IMR-90 (cell line): Measurements from ENCODE around the gene NEK6. TPM values are rescaled to one million over a fixed set of nuclear protein-coding genes. Genes with fewer than 3 reads are reported as not detected.

ENCODE experiments used
- ATAC-seq: fragments of 200-7000 bp; cut with Tn5 transposase; 2 replicates; pipeline ENCODE4 v1.9.1; 2020; ENCODE audit warnings: low read depth, mild to moderate bottlenecking, moderate library complexity
- BruUV-seq: library from RNA; stranded (reverse); fragments of 400-500 nt; replicated peaks from 2 replicates; lab custom pipeline; 2021; lab: Mats Ljungman, UMichigan
- CTCF ChIA-PET: fragments of 300-600 bp; formaldehyde crosslinking; extraction: SDS; loops from one replicate; lab custom pipeline; 2021; ENCODE audit warnings: antibody characterized with exemption; lab: Yijun Ruan, JAX
- POLR2A ChIA-PET: fragments of 300-600 bp; sonication (Branson Sonifier 250); formaldehyde crosslinking; loops from one replicate; lab custom pipeline; 2022; ENCODE audit warnings: antibody characterized with exemption; ENCODE audit not compliant: unreplicated experiment; lab: Charles Lee
- DNase-seq: peaks from one replicate; pipeline ENCODE4 v3.0.0; 2013
- H2AFZ ChIP-seq: replicated peaks from 2 replicates; pipeline ENCODE3; 2013; ENCODE audit warnings: low read length, mild to moderate bottlenecking; ENCODE audit not compliant: poor library complexity
- H2AK5ac ChIP-seq: 2 replicates; pipeline ENCODE4 v1.6.1; 2013; ENCODE audit warnings: low read depth, low read length, inconsistent platforms
- H2AK9ac ChIP-seq: replicated peaks from 2 replicates; pipeline ENCODE3; 2013; ENCODE audit warnings: mild to moderate bottlenecking, low read depth, low read length, moderate library complexity; ENCODE audit not compliant: poor library complexity
- H2BK120ac ChIP-seq: 2 replicates; pipeline ENCODE4 v1.6.1; 2013; ENCODE audit warnings: low read depth, low read length, inconsistent platforms
- H2BK15ac ChIP-seq: 3 replicates; pipeline ENCODE4 v1.6.1; 2013; ENCODE audit warnings: low read depth, low read length, inconsistent platforms
- H2BK20ac ChIP-seq: 2 replicates; pipeline ENCODE4 v1.6.1; 2013; ENCODE audit warnings: low read depth, mild to moderate bottlenecking, inconsistent platforms, low read length, moderate library complexity
- H2BK5ac ChIP-seq: 2 replicates; pipeline ENCODE4 v1.6.1; 2013; ENCODE audit warnings: mild to moderate bottlenecking, low read depth, low read length, inconsistent platforms; ENCODE audit not compliant: poor library complexity, severe bottlenecking
- H3K14ac ChIP-seq: replicated peaks from 2 replicates; pipeline ENCODE4 v1.6.1; 2013; ENCODE audit warnings: low read depth, low read length, inconsistent platforms
- H3K18ac ChIP-seq: 2 replicates; pipeline ENCODE4 v1.6.1; 2013; ENCODE audit warnings: low read depth, low read length, control low read depth
- H3K23ac ChIP-seq: 2 replicates; pipeline ENCODE4 v1.6.1; 2013; ENCODE audit warnings: low read depth, low read length, inconsistent platforms
- H3K27ac ChIP-seq: 2 replicates; pipeline ENCODE4 v1.5.1; 2013; ENCODE audit warnings: mild to moderate bottlenecking, control low read depth, low read length; ENCODE audit not compliant: insufficient read depth
- H3K27me3 ChIP-seq: 2 replicates; pipeline ENCODE4 v1.6.1; 2013; ENCODE audit warnings: low read length; ENCODE audit not compliant: control insufficient read depth, insufficient read depth
- H3K36me3 ChIP-seq: 2 replicates; pipeline ENCODE4 v1.6.1; 2013; ENCODE audit warnings: low read length, mixed read lengths; ENCODE audit not compliant: control insufficient read depth, insufficient read depth
- H3K4ac ChIP-seq: 2 replicates; pipeline ENCODE4 v1.6.1; 2013; ENCODE audit warnings: low read depth, low read length, inconsistent platforms
- H3K4me1 ChIP-seq: 2 replicates; pipeline ENCODE4 v1.6.1; 2013; ENCODE audit warnings: low read length, mixed read lengths; ENCODE audit not compliant: control insufficient read depth, insufficient read depth
- H3K4me2 ChIP-seq: 2 replicates; pipeline ENCODE4 v1.6.1; 2013; ENCODE audit warnings: low read depth, mild to moderate bottlenecking, control low read depth, low read length, moderate library complexity
- H3K4me3 ChIP-seq: 2 replicates; pipeline ENCODE4 v1.5.1; 2013; ENCODE audit warnings: low read depth, mild to moderate bottlenecking, control low read depth, low read length, moderate library complexity; ENCODE audit not compliant: insufficient read depth
- H3K56ac ChIP-seq: 2 replicates; pipeline ENCODE4 v1.6.1; 2013; ENCODE audit warnings: low read length, inconsistent platforms; ENCODE audit not compliant: insufficient read depth; ENCODE audit errors: extremely low read depth
- H3K79me1 ChIP-seq, 2 experiments: 2 replicates each; pipeline ENCODE4 v1.6.1; 2013; ENCODE audit warnings: low read length in 2 of 2, inconsistent platforms in 1 of 2, low read depth in 1 of 2
- H3K9ac ChIP-seq: 2 replicates; pipeline ENCODE4 v1.6.1; 2013; ENCODE audit warnings: low read depth, low read length, control low read depth
- H3K9me1 ChIP-seq: 2 replicates; pipeline ENCODE4 v1.6.1; 2013; ENCODE audit warnings: low read length, inconsistent platforms; ENCODE audit not compliant: insufficient read depth
- H3K9me3 ChIP-seq: 2 replicates; pipeline ENCODE4 v1.6.1; 2013; ENCODE audit warnings: low read length; ENCODE audit not compliant: control insufficient read depth, insufficient read depth
- H4K20me1 ChIP-seq: 2 replicates; pipeline ENCODE4 v1.6.1; 2013; ENCODE audit warnings: low read length, inconsistent platforms; ENCODE audit not compliant: insufficient read depth
- H4K5ac ChIP-seq: 2 replicates; pipeline ENCODE4 v1.6.1; 2013; ENCODE audit warnings: mild to moderate bottlenecking, low read depth, low read length, control low read depth
- H4K8ac ChIP-seq, 2 experiments: 2 replicates each; pipeline ENCODE4 v1.6.1; 2013; ENCODE audit warnings: low read depth in 2 of 2, low read length in 2 of 2, control low read depth in 1 of 2, inconsistent platforms in 1 of 2
- H4K91ac ChIP-seq: 2 replicates; pipeline ENCODE4 v1.6.1; 2013; ENCODE audit warnings: low read depth, low read length, inconsistent platforms; ENCODE audit not compliant: insufficient read depth
- BHLHE40 ChIP-seq: fragments of 150-350 bp; IDR thresholded peaks from 2 replicates; pipeline ENCODE4 v1.6.1; 2016; ENCODE audit warnings: mild to moderate bottlenecking, low read depth, low read length
- CEBPB ChIP-seq: IDR thresholded peaks from 2 replicates; pipeline ENCODE4 v1.6.1; 2012; ENCODE audit warnings: low read depth, low read length, improper control_type of control experiment
- CHD1 ChIP-seq: IDR thresholded peaks from 2 replicates; pipeline ENCODE4 v1.6.1; 2012; ENCODE audit warnings: low read depth, low read length, improper control_type of control experiment
- CTCF ChIP-seq: conservative IDR thresholded peaks from 2 replicates; pipeline ENCODE4 v1.5.1; 2012; ENCODE audit warnings: mild to moderate bottlenecking, low read depth, low read length, improper control_type of control experiment
- ELK1 ChIP-seq: fragments of 150-350 bp; IDR thresholded peaks from 2 replicates; pipeline ENCODE4 v1.6.1; 2016; ENCODE audit warnings: low read depth, mild to moderate bottlenecking, low read length, moderate library complexity, borderline replicate concordance
- FOS ChIP-seq: fragments of 150-350 bp; IDR thresholded peaks from 2 replicates; pipeline ENCODE4 v1.6.1; 2016; ENCODE audit warnings: low read depth, low read length
- MAFK ChIP-seq: IDR thresholded peaks from 2 replicates; pipeline ENCODE4 v1.6.1; 2012; ENCODE audit warnings: low read depth, low read length, improper control_type of control experiment
- MAZ ChIP-seq: IDR thresholded peaks from 2 replicates; pipeline ENCODE4 v1.6.1; 2012; ENCODE audit warnings: low read depth, mild to moderate bottlenecking, low read length, improper control_type of control experiment, moderate library complexity, borderline replicate concordance
- MXI1 ChIP-seq: IDR thresholded peaks from 2 replicates; pipeline ENCODE4 v1.6.1; 2012; ENCODE audit warnings: low read depth, mild to moderate bottlenecking, low read length, moderate library complexity, borderline replicate concordance
- NFE2L2 ChIP-seq: fragments of 150-350 bp; IDR thresholded peaks from 2 replicates; pipeline ENCODE4 v1.6.1; 2016; ENCODE audit warnings: low read depth, mild to moderate bottlenecking, low read length
- POLR2A ChIP-seq: IDR thresholded peaks from 2 replicates; pipeline ENCODE4 v1.6.1; 2012; ENCODE audit warnings: mild to moderate bottlenecking, low read depth, low read length
- RAD21 ChIP-seq: IDR thresholded peaks from 2 replicates; pipeline ENCODE4 v1.6.1; 2012; ENCODE audit warnings: low read length, improper control_type of control experiment
- RCOR1 ChIP-seq: IDR thresholded peaks from 2 replicates; pipeline ENCODE4 v1.6.1; 2012; ENCODE audit warnings: mild to moderate bottlenecking, low read length, improper control_type of control experiment; ENCODE audit not compliant: insufficient replicate concordance
- RFX5 ChIP-seq: IDR thresholded peaks from 2 replicates; pipeline ENCODE4 v1.8.0; 2012; ENCODE audit warnings: low read depth, mild to moderate bottlenecking, low read length, moderate library complexity
- SMC3 ChIP-seq: fragments of 150-350 bp; IDR thresholded peaks from 2 replicates; pipeline ENCODE4 v1.6.1; 2016; ENCODE audit warnings: low read depth, mild to moderate bottlenecking, antibody characterized with exemption, low read length, moderate library complexity
- USF2 ChIP-seq: fragments of 150-350 bp; IDR thresholded peaks from 2 replicates; pipeline ENCODE4 v1.6.1; 2017; ENCODE audit warnings: mild to moderate bottlenecking, antibody characterized with exemption, low read length, low read depth
- WGBS, 2 experiments: methylation state at CpG; one replicate each; pipeline versions ENCODE4 v1.1.5 to v1.1.7; 2013; ENCODE audit warnings: missing lambda C conversion rate in 2 of 2; ENCODE audit not compliant: insufficient read length in 1 of 2; ENCODE audit errors: extremely low coverage in 2 of 2; 5-methylcytosine and 5-hydroxymethylcytosine counted together
- dilution Hi-C: fragments of 300-500 bp; cut with HindIII; formaldehyde crosslinking; loops from one replicate; pipeline ENCODE4 v1.14.3; 2018; ENCODE audit warnings: low sequenced_read_pairs; ENCODE audit not compliant: unreplicated experiment
- in situ Hi-C: fragments of 300-500 bp; cut with MboI; formaldehyde crosslinking; loops from 3 replicates; pipeline ENCODE4 v1.14.3; 2019; ENCODE audit warnings: low sequenced_read_pairs, inconsistent platforms, mixed read lengths
- intact Hi-C: fragments of 100-400 bp; cut with micrococcal nuclease; formaldehyde crosslinking; loops from 2 replicates; pipeline ENCODE4 v1.10.0; 2022
- polyA plus RNA-seq, 3 experiments: library from polyadenylated mRNA; depleted of rRNA; stranded (reverse); fragments of >200 nt; gene quantifications; 2 replicates each; pipeline ENCODE4 v1.2.3, GENCODE V29; 2012; ENCODE audit warnings: low replicate concordance in 1 of 3
- total RNA-seq: library from RNA; depleted of rRNA; stranded (reverse); fragments of >200 nt; gene quantifications from 2 replicates; pipeline ENCODE4 v1.2.3, GENCODE V29; 2012

Gene NEK6
- total and polyA plus RNA-seq, 2 of the 4 experiments (the other 2 are of a cell fraction) = 79.9 to 112 TPM

- intact Hi-C loops = no loop called here
- Histone ChIP-seq H2BK5ac (peak overlapping the region; percentile 96), H3K14ac (peak overlapping the region; percentile 83), H3K18ac (peak overlapping the region; percentile 84), H3K27ac (peak overlapping the region; percentile 93), H3K9me1 (peaks cover 19% of the 10 kb centered on the region), H2BK15ac (peak overlapping the region; percentile 87; the same call in 2 of the 3 replicates), H2BK120ac (peak overlapping the region; percentile 94), H2AK5ac (peak overlapping the region; percentile 97), H2AK9ac (peak overlapping the region; percentile 96), H3K27me3 (no peaks in the 10 kb centered on the region), H4K8ac (peak overlapping the region; percentile 70 to 80), H3K4me3 (no peak overlapping the region), H4K91ac (peak overlapping the region; percentile 94), H2AFZ (peak overlapping the region; percentile 35), H4K5ac (peak overlapping the region; percentile 77), H3K9ac (0 out of 2 replicates have a peak overlapping the region, but pooled peaks have one; percentile 26), H3K79me1 (peaks cover 42 to 85% of the 10 kb centered on the region in 2 experiments), H3K56ac (peak overlapping the region; percentile 38; the same call in 1 of the 2 replicates), H3K23ac (peak overlapping the region; percentile 77), H2BK20ac (peak overlapping the region; percentile 95), H3K4me2 (no peak overlapping the region), H3K36me3 (peaks cover 61% of the 10 kb centered on the region), H3K9me3 (no peaks in the 10 kb centered on the region), H3K4me1 (peaks cover 29% of the 10 kb centered on the region), H4K20me1 (no peaks in the 10 kb centered on the region), H3K4ac (peak overlapping the region; percentile 94)
- BruUV-seq = no TSS peak
- WGBS, 2 experiments = 0% methylated on average over 4 of the region's 15 CpGs; no CpG with 5 or more reads in 1 of the 2 experiments
- DNase-seq (peak; percentile 99), ATAC-seq (peak; percentile 83)
- ChIA-PET POLR2A (interaction anchor here (0.6 kb wide), 1 partner anchor 10 kb away, joined by 3 read pairs; no protein-coding TSS in a partner anchor), CTCF (no interaction called here)
- TF ChIP-seq SMC3 = no peak
- TF ChIP-seq CTCF = no peak
- TF ChIP-seq RCOR1 = no peak
- no peak for TF ChIP-seq MAZ
- TF ChIP-seq RAD21 = no peak
- no peak for TF ChIP-seq POLR2A
- TF ChIP-seq BHLHE40 = peak; percentile 85
- peak; percentile 26; the same call in 1 of the 2 replicates for TF ChIP-seq NFE2L2
- no peak; the same call in 1 of the 2 replicates for TF ChIP-seq MXI1
- no peak for TF ChIP-seq MAFK
- no peak for TF ChIP-seq RFX5
- no peak for TF ChIP-seq CEBPB
- TF ChIP-seq CHD1 = no peak
- TF ChIP-seq FOS = peak; percentile 98
- no peak for TF ChIP-seq USF2
- no peak for TF ChIP-seq ELK1
- in situ Hi-C loops = loop anchor here (10.0 to 25.0 kb wide), 2 partner anchors 772 to 905 kb away; no protein-coding TSS in a partner anchor
- dilution Hi-C loops = no loop called here
Measured at GRCh38 chr9:124309667-124310084, 51.9 kb downstream of the NEK6 start.
